Measurements from ENCODE around the gene INTS7.

DNA sequence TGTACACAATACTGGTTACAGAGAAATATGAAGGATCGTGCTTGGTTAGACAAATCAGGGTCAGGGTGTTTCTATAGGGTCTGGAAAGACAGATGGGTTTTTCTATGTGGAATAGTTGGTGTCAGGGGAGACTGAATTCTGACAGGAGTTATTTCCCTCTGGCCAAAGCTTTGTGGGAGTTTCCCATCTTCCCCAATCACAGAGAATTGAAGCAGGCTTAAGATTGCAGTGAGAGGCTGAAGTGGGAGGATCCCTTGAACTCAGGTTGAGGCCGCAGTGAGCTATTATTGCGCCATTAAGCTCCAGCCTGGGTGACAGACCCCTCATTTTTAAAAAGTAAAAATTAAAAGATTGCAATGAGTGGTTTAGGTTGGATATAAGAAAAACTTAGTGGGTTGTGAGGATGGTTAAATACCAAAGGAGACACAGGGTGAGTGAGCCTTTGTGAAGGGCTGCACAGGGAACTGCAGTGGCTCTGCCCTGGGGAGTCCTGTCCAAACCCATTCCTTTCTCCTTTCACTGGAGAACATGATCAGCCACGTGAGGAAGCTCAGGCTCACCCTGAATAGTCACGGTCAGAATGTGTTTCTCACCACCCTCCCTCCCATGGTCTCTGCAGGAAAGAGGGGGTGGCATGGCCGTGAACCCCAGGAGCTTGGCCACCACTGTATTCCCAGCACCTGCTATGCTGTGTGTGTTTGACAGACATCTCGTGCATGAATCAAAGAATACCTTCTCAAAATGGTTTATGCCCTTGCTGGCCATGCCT, 101.2 kb downstream of the INTS7 start:
- TF ChIP-seq, protein P1, sequence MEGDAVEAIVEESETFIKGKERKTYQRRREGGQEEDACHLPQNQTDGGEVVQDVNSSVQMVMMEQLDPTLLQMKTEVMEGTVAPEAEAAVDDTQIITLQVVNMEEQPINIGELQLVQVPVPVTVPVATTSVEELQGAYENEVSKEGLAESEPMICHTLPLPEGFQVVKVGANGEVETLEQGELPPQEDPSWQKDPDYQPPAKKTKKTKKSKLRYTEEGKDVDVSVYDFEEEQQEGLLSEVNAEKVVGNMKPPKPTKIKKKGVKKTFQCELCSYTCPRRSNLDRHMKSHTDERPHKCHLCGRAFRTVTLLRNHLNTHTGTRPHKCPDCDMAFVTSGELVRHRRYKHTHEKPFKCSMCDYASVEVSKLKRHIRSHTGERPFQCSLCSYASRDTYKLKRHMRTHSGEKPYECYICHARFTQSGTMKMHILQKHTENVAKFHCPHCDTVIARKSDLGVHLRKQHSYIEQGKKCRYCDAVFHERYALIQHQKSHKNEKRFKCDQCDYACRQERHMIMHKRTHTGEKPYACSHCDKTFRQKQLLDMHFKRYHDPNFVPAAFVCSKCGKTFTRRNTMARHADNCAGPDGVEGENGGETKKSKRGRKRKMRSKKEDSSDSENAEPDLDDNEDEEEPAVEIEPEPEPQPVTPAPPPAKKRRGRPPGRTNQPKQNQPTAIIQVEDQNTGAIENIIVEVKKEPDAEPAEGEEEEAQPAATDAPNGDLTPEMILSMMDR (IDR thresholded peaks at IDR 0.05; ENCODE audit: poor library complexity), result no peak
- TF ChIP-seq EZH2 (IDR thresholded peaks at IDR 0.05; ENCODE audit: borderline replicate concordance) (no peak), EZH2phosphoT487 (IDR thresholded peaks at IDR 0.05; ENCODE audit: low read depth, severe bottlenecking, unreplicated experiment) (no peak)
